ENCODE results near the gene GOT1. TPM values are rescaled to one million over a fixed set of nuclear protein-coding genes. Genes with fewer than 3 reads are reported as not detected.

GOT1 gene
- total RNA-seq, 4 donors from 2014 or later = 91.4 to 215 (median 135) TPM

- intact Hi-C loops (cut with DNase I; ENCODE audit: low total_unique reads) = no loop called here
Measured at GRCh38 chr10:99387071-99387470, 43.4 kb downstream of the GOT1 start.

GRCh38 chr10:99382176-99382575 is 48.2 kb downstream of the GOT1 start:
- Histone ChIP-seq H3K36me3 (no peaks in the 10 kb centered on the region), H3K4me3 (no peak overlapping the region), H3K9me3 (no peaks in the 10 kb centered on the region), H3K27ac (no peak overlapping the region), H3K27me3 (no peaks in the 10 kb centered on the region), H3K4me1 (no peaks in the 10 kb centered on the region)
- ATAC-seq = no peak
- TF ChIP-seq CTCF (IDR thresholded peaks at IDR 0.05 in 4 of 5, conservative IDR thresholded peaks at IDR 0.05 in 1 of 5) (no peak), POLR2A (IDR thresholded peaks at IDR 0.05) (no peak)
- in situ Hi-C loops (cut with MboI; ENCODE audit: low sequenced_read_pairs in 4 of 4) (no loop called here), intact Hi-C loops (cut with DNase I; ENCODE audit: low total_unique reads) (no loop called here)
- no peak for DNase-seq

More at GRCh38 chr10:99387071-99387470, 43.4 kb downstream of the GOT1 start:
- no peaks in the 10 kb centered on the region for H3K36me3 ChIP-seq
- ATAC-seq (no peak), DNase-seq (no peak)
- peaks cover 0 to 2% of the 10 kb centered on the region in 2 donors for H3K4me1 ChIP-seq
- H3K27ac ChIP-seq = no peak overlapping the region
- no peaks in the 10 kb centered on the region for H3K9me3 ChIP-seq
- H3K27me3 ChIP-seq = no peaks in the 10 kb centered on the region
- TF ChIP-seq CTCF (IDR thresholded peaks at IDR 0.05 in 4 of 5, conservative IDR thresholded peaks at IDR 0.05 in 1 of 5) = no peak
- no peak for TF ChIP-seq POLR2A (IDR thresholded peaks at IDR 0.05)
- no peak overlapping the region for H3K4me3 ChIP-seq
- in situ Hi-C loops (cut with MboI; ENCODE audit: low sequenced_read_pairs in 4 of 4) = no loop called here

GRCh38 chr10:99375426-99375825 is 55.0 kb downstream of the GOT1 start:
- Histone ChIP-seq H3K36me3 (no peaks in the 10 kb centered on the region), H3K27ac (no peak overlapping the region), H3K27me3 (no peaks in the 10 kb centered on the region), H3K9me3 (no peaks in the 10 kb centered on the region), H3K4me1 (no peaks in the 10 kb centered on the region), H3K4me3 (no peak overlapping the region)
- DNase-seq = no peak
- ATAC-seq = no peak
- in situ Hi-C loops (cut with MboI; ENCODE audit: low sequenced_read_pairs in 4 of 4) = no loop called here
- intact Hi-C loops (cut with DNase I; ENCODE audit: low total_unique reads) = no loop called here
- no peak for TF ChIP-seq CTCF (IDR thresholded peaks at IDR 0.05 in 4 of 5, conservative IDR thresholded peaks at IDR 0.05 in 1 of 5)

- intact Hi-C loops (cut with DNase I; ENCODE audit: low total_unique reads) = no loop called here
- Histone ChIP-seq H3K27me3 (no peaks in the 10 kb centered on the region), H3K4me3 (no peak overlapping the region), H3K9me3 (no peaks in the 10 kb centered on the region), H3K36me3 (no peaks in the 10 kb centered on the region), H3K4me1 (no peaks in the 10 kb centered on the region), H3K27ac (no peak overlapping the region)
- in situ Hi-C loops (cut with MboI; ENCODE audit: low sequenced_read_pairs in 4 of 4) = no loop called here
- ATAC-seq (no peak), DNase-seq (no peak)
- TF ChIP-seq CTCF (IDR thresholded peaks at IDR 0.05 in 4 of 5, conservative IDR thresholded peaks at IDR 0.05 in 1 of 5) (no peak), POLR2A (IDR thresholded peaks at IDR 0.05) (no peak)
Measured at GRCh38 chr10:99374972-99375371, 55.5 kb downstream of the GOT1 start.

GRCh38 chr10:99374526-99374925 is 55.9 kb downstream of the GOT1 start:
- in situ Hi-C loops (cut with MboI; ENCODE audit: low sequenced_read_pairs in 4 of 4) = no loop called here

More at GRCh38 chr10:99374526-99374925, 55.9 kb downstream of the GOT1 start:
- Histone ChIP-seq H3K9me3 (no peaks in the 10 kb centered on the region), H3K4me3 (no peak overlapping the region), H3K27ac (no peak overlapping the region), H3K4me1 (no peaks in the 10 kb centered on the region), H3K36me3 (no peaks in the 10 kb centered on the region), H3K27me3 (no peaks in the 10 kb centered on the region)
- intact Hi-C loops (cut with DNase I; ENCODE audit: low total_unique reads) = no loop called here
- DNase-seq = no peak
- TF ChIP-seq CTCF (IDR thresholded peaks at IDR 0.05 in 4 of 5, conservative IDR thresholded peaks at IDR 0.05 in 1 of 5) (no peak), POLR2A (IDR thresholded peaks at IDR 0.05) (no peak)
- ATAC-seq = no peak

Measured in gastrocnemius medialis (tissue), 4 donors.